Transverse colon (tissue), 4 donors: ENCODE measurements around the gene ROCK2. TPM values are rescaled to one million over a fixed set of nuclear protein-coding genes. Genes with fewer than 3 reads are reported as not detected.

ENCODE experiments used
- DNase-seq: peaks from one replicate; pipeline ENCODE4 v3.0.0-alpha.2; 2019
- H3K27ac ChIP-seq, 4 donors: fragments of 200-600 bp; sonication (generic); 2 replicates each; pipeline ENCODE4 v1.5.1; 2016 to 2018; ENCODE audit warnings: inconsistent platforms in 4 of 4
- H3K27me3 ChIP-seq: fragments of 200-600 bp; sonication (generic); 2 replicates; pipeline ENCODE4 v1.5.1; 2017; ENCODE audit warnings: inconsistent platforms
- H3K36me3 ChIP-seq, 4 donors: fragments of 200-600 bp; sonication (generic); 2 replicates each; pipeline ENCODE4 v1.5.1; 2017 to 2019; ENCODE audit warnings: inconsistent platforms in 4 of 4
- H3K4me1 ChIP-seq, 4 donors: fragments of 200-600 bp; sonication (generic); 2 replicates each; pipeline ENCODE4 v1.5.1; 2017 to 2020; ENCODE audit warnings: inconsistent platforms in 4 of 4
- H3K4me3 ChIP-seq, 4 donors: fragments of 200-600 bp; sonication (generic); 1 replicate in 1 of 4; 2 replicates in 3 of 4; pipeline versions ENCODE4 v1.5.1 to v1.6.1; 2017 to 2019; ENCODE audit warnings: inconsistent platforms in 4 of 4
- H3K9me3 ChIP-seq, 2 donors: fragments of 200-600 bp; sonication (generic); 2 replicates each; pipeline ENCODE4 v1.5.1; 2017 to 2019; ENCODE audit warnings: inconsistent platforms in 2 of 2
- CTCF ChIP-seq, 5 experiments: fragments of 200-600 bp in 3 of 5; fragments of 450-650 bp in 2 of 5; sonication (generic) in 3 of 5; IDR thresholded peaks; 1 replicate in 2 of 5; 2 replicates in 3 of 5; pipeline ENCODE4 v1.5.1; 2016 to 2017; ENCODE audit warnings: antibody characterized with exemption in 5 of 5, inconsistent platforms in 3 of 5, mild to moderate bottlenecking in 2 of 5, moderate library complexity in 1 of 5
- EP300 ChIP-seq: sonication (generic); formaldehyde crosslinking; IDR thresholded peaks from one replicate; pipeline ENCODE4 v1.6.1; 2017; ENCODE audit warnings: antibody characterized with exemption, low read depth
- POLR2A ChIP-seq: fragments of 450-650 bp; IDR thresholded peaks from one replicate; pipeline ENCODE4 v1.6.1; 2016; ENCODE audit warnings: antibody characterized with exemption, mild to moderate bottlenecking, moderate library complexity
- POLR2AphosphoS5 ChIP-seq, 3 donors: sonication (generic); formaldehyde crosslinking; IDR thresholded peaks; one replicate each; pipeline ENCODE4 v1.6.1; 2016; ENCODE audit warnings: antibody characterized with exemption in 3 of 3
- WGBS, 2 donors: methylation state at CpG; one replicate each; pipeline ENCODE4 v1.1.5; 2018; ENCODE audit warnings: low coverage in 1 of 2; 5-methylcytosine and 5-hydroxymethylcytosine counted together
- in situ Hi-C, 4 donors: fragments of 200-750 bp; cut with MboI; loops; one replicate each; pipeline versions ENCODE4 v1.15.0 to v1.15.1; 2017; ENCODE audit warnings: low sequenced_read_pairs in 3 of 4, low pct_ligation_motif_present in 1 of 4, low pct_unique_long_range_greater_than_20kb in 1 of 4
- intact Hi-C: fragments of 100-400 bp; cut with DNase I; formaldehyde crosslinking; loops from one replicate; pipeline ENCODE4 v1.15.1; 2023; ENCODE audit warnings: low total_unique reads
- total RNA-seq, 4 donors: library from RNA; depleted of rRNA; stranded (reverse); fragments of >200 nt; gene quantifications; one replicate each; pipeline ENCODE4 v1.1.0, GENCODE V29; 2016

Gene ROCK2
- total RNA-seq, 4 donors from 2014 or later = 53.9 to 93.0 (median 74.7) TPM

- peaks cover 0 to 16% (median 2%) of the 10 kb centered on the region in 4 donors for H3K4me1 ChIP-seq
- H3K36me3 ChIP-seq = peaks cover 0 to 42% (median 15%) of the 10 kb centered on the region in 4 donors
- in situ Hi-C loops = no loop called here
- no peak overlapping the region for H3K4me3 ChIP-seq
- intact Hi-C loops = no loop called here
- DNase-seq = no peak
- H3K27me3 ChIP-seq = no peaks in the 10 kb centered on the region
- H3K27ac ChIP-seq = no peak overlapping the region
- H3K9me3 ChIP-seq = no peaks in the 10 kb centered on the region
- TF ChIP-seq POLR2A (no peak), CTCF (IDR thresholded peaks at IDR 0.05) (no peak), POLR2AphosphoS5 (IDR thresholded peaks at IDR 0.05) (no peak), EP300 (no peak)
These were observed 136.4 kb downstream of the ROCK2 start for GRCh38 chr2:11208083-11208482.

- H3K4me3 ChIP-seq = no peak overlapping the region
- H3K9me3 ChIP-seq = no peaks in the 10 kb centered on the region
- no peak overlapping the region for H3K27ac ChIP-seq
- 31 to 38% methylated on average over 3 of the region's 3 CpGs for WGBS, 2 donors
- DNase-seq = no peak
- H3K4me1 ChIP-seq = peaks cover 0 to 16% (median 2%) of the 10 kb centered on the region in 4 donors
- TF ChIP-seq CTCF (IDR thresholded peaks at IDR 0.05) (no peak), EP300 (no peak), POLR2A (no peak)
- intact Hi-C loops (no loop called here), in situ Hi-C loops (no loop called here)
- H3K36me3 ChIP-seq = peaks cover 0 to 53% (median 24%) of the 10 kb centered on the region in 4 donors
- no peaks in the 10 kb centered on the region for H3K27me3 ChIP-seq
These were observed 141.0 kb downstream of the ROCK2 start for GRCh38 chr2:11203480-11203879.

- H3K4me1 ChIP-seq = peaks cover 0 to 16% (median 2%) of the 10 kb centered on the region in 4 donors
- in situ Hi-C loops (no loop called here), intact Hi-C loops (no loop called here)
- WGBS, 2 donors = 73 to 86% methylated on average over 5 of the region's 5 CpGs
- H3K4me3 ChIP-seq = no peak overlapping the region
- DNase-seq = no peak
- H3K9me3 ChIP-seq = no peaks in the 10 kb centered on the region
- no peak overlapping the region for H3K27ac ChIP-seq
- no peaks in the 10 kb centered on the region for H3K27me3 ChIP-seq
- H3K36me3 ChIP-seq = peaks cover 0 to 57% (median 25%) of the 10 kb centered on the region in 4 donors
- TF ChIP-seq POLR2AphosphoS5 (IDR thresholded peaks at IDR 0.05) (no peak), EP300 (no peak), CTCF (IDR thresholded peaks at IDR 0.05) (no peak), POLR2A (no peak)
These were observed 142.5 kb downstream of the ROCK2 start for GRCh38 chr2:11201969-11202368.

DNA sequence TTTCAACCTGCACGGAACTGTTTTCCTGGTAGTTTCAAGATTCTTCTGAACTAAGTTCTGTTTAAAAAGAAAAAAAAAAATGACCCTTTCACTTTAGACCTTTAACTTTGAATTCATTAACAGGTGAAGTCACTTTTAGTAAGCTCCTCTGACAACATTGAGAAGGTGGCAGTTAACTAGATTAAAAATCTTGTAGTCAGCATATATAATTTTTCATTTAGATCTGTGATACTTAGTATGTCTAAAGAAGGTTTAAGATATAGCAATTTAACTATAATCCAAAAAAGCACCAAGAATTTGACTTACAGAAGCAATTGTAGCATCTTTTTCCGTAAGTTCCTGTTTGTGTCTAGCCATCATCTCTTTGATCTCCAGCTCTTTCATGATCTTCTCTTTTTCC is 143.8 kb downstream of the ROCK2 start:
- H3K27ac ChIP-seq = no peak overlapping the region
- H3K27me3 ChIP-seq = no peaks in the 10 kb centered on the region
- no peaks in the 10 kb centered on the region for H3K9me3 ChIP-seq
- 89 to 95% methylated on average over 2 of the region's 2 CpGs for WGBS, 2 donors
- no peak for DNase-seq
- H3K4me3 ChIP-seq = no peak overlapping the region
- peaks cover 0 to 16% (median 2%) of the 10 kb centered on the region in 4 donors for H3K4me1 ChIP-seq
- intact Hi-C loops (no loop called here), in situ Hi-C loops (no loop called here)
- TF ChIP-seq EP300 (no peak), POLR2A (no peak), CTCF (IDR thresholded peaks at IDR 0.05) (no peak), POLR2AphosphoS5 (IDR thresholded peaks at IDR 0.05) (no peak)
- H3K36me3 ChIP-seq = peaks cover 0 to 65% (median 31%) of the 10 kb centered on the region in 4 donors
